Astrocyte of the spinal cord (primary cell): ENCODE measurements around the gene EVI2A.

ENCODE experiments used
- DNase-seq: peaks from one replicate; pipeline ENCODE4 v3.0.0; 2011; ENCODE audit warnings: low read depth, low spot score
- H3K4me3 ChIP-seq: 2 replicates; pipeline ENCODE4 v1.5.1; 2011; ENCODE audit warnings: low read depth, mild to moderate bottlenecking, low read length, moderate library complexity
- in situ Hi-C: cut with HindIII; loops from 2 replicates; pipeline ENCODE4 v1.10.0; 2017; ENCODE audit warnings: low sequenced_read_pairs
- TF ChIP-seq, protein P1 (sequence below): IDR thresholded peaks from 2 replicates; pipeline ENCODE4 v1.5.1; 2012; ENCODE audit warnings: low read depth, mild to moderate bottlenecking, low read length, inconsistent platforms

Gene EVI2A

DNA sequence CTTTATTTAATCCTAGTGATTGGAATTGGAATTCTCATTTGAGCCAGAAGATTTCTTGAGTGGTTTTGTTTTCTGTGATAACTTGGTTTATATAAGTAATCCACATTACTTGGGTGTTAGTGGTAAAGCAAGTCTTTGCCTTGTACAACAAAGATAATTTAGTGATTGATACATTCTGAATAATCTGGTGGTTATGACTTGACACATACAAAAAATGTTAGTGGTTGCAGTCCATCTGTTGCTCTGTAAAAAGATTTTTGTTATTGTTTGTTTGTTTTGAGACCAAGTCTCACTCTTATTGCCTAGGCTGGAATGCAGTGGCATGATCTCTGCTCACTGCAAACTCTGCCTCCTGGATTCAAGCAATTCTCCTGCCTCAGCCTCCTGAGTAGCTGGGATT lies 37.6 kb downstream of the EVI2A start:
- no peak for DNase-seq
- in situ Hi-C loops = no loop called here
- H3K4me3 ChIP-seq = no peak overlapping the region
- TF ChIP-seq, protein P1, sequence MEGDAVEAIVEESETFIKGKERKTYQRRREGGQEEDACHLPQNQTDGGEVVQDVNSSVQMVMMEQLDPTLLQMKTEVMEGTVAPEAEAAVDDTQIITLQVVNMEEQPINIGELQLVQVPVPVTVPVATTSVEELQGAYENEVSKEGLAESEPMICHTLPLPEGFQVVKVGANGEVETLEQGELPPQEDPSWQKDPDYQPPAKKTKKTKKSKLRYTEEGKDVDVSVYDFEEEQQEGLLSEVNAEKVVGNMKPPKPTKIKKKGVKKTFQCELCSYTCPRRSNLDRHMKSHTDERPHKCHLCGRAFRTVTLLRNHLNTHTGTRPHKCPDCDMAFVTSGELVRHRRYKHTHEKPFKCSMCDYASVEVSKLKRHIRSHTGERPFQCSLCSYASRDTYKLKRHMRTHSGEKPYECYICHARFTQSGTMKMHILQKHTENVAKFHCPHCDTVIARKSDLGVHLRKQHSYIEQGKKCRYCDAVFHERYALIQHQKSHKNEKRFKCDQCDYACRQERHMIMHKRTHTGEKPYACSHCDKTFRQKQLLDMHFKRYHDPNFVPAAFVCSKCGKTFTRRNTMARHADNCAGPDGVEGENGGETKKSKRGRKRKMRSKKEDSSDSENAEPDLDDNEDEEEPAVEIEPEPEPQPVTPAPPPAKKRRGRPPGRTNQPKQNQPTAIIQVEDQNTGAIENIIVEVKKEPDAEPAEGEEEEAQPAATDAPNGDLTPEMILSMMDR = no peak

DNA sequence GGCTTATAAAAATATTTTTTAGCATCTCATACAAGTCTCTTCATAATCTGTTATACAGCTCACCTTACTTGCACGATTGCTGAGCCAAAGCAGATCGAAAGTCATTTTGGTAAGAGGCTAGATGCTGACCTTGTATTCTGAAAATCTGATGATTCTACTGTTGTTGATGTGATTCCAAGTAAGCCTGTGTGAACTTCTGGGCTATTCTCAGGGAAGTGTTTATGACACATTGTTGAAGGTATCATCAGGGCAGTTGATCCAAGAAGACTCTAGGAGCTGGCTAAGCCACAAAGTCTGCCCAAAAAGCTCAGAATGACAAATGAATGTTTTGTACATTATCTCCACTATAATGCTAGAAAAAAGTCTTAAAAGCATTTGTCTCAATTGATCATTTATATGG lies 40.4 kb downstream of the EVI2A start:
- H3K4me3 ChIP-seq = no peak overlapping the region
- DNase-seq = no peak
- TF ChIP-seq, protein P1 = no peak
- in situ Hi-C loops = no loop called here

- no peak for DNase-seq
- H3K4me3 ChIP-seq = no peak overlapping the region
- in situ Hi-C loops = no loop called here
- TF ChIP-seq, protein P1 = no peak
Measured at GRCh38 chr17:31279401-31279800, 42.0 kb downstream of the EVI2A start.

DNA sequence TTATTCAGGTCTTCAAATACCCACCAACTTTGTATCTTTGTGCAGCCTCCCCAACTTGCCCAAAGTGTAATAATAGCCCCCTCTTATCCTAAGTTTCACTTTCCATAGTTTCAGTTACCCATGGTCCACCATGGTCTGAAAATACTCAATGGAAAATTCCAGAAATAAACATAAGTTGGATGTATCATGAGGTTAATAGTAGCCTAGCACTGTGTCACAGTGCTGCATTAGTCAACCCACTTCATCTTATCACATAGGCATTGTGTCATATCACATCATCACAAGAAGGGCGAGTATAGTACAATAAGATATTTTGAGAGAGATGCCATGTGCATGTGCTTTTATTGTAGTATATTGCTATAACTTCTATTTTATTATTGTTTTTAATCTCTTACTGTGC lies 46.3 kb downstream of the EVI2A start:
- in situ Hi-C loops = no loop called here
- TF ChIP-seq, protein P1 = no peak
- H3K4me3 ChIP-seq = no peak overlapping the region

GRCh38 chr17:31274252-31274651 lies 47.2 kb downstream of the EVI2A start:
- in situ Hi-C loops = no loop called here
- TF ChIP-seq, protein P1 = no peak
- peak; percentile 15 for DNase-seq

More for the DNA sequence above, 46.3 kb downstream of the EVI2A start:
- DNase-seq = no peak

DNA sequence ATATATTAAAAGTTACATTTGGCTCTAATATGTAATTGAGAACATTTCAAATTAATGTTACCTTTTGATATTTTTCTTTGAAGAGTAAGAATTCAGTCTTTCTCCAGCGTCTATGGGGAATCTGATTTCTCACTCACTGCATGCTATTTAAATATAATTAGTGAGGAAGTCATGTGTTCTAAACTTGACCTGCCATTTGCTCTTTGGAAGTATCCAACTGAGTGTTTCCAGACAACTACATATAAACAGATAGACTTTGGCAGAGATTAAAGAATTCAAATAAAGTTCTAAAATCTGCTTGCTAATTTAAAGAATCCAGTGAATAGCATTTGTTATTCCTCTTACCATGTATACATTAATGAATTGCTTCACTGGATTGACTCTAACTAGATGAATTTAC lies 47.9 kb downstream of the EVI2A start:
- TF ChIP-seq, protein P1 = no peak
- H3K4me3 ChIP-seq = no peak overlapping the region
- DNase-seq = no peak
- in situ Hi-C loops = no loop called here

More at GRCh38 chr17:31274252-31274651, 47.2 kb downstream of the EVI2A start:
- H3K4me3 ChIP-seq = no peak overlapping the region

DNA sequence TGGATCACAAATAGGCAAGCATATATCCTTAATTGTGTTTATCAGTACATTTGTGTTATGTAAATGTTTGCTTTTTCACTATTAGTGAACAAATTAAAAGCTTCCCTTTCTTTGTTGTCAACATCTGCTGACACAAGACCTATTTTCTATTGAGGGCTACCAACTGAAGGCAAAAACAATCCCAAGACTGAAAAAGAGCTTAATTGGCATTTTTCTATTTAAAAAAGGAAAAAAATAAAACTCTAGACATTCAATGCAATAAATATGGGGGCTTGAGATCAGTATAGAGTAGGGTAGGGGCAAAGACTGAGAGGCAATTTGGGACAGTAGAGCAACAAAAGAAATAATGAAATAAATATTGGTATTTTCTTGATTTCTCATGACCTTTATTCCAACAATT lies 48.6 kb downstream of the EVI2A start:
- no peak for DNase-seq
- H3K4me3 ChIP-seq = no peak overlapping the region
- in situ Hi-C loops = no loop called here
- TF ChIP-seq, protein P1 = no peak
